Large intestine (tissue), 3 donors: ENCODE measurements around the gene CEP68. TPM values are rescaled to one million over a fixed set of nuclear protein-coding genes. Genes with fewer than 3 reads are reported as not detected.

ENCODE experiments used
- DNase-seq, 2 donors: peaks; one replicate each; pipeline versions ENCODE4 v3.0.0 to v3.0.0-alpha.2; 2013
- H3K27ac ChIP-seq: one replicate; pipeline ENCODE4 v1.5.1; 2013; ENCODE audit warnings: low read length
- H3K27me3 ChIP-seq: 2 replicates; pipeline ENCODE4 v1.6.1; 2013; ENCODE audit warnings: low read length; ENCODE audit not compliant: control insufficient read depth, insufficient read depth
- H3K36me3 ChIP-seq: 2 replicates; pipeline ENCODE4 v1.6.1; 2013; ENCODE audit warnings: low read length; ENCODE audit not compliant: control insufficient read depth, insufficient read depth
- H3K4me1 ChIP-seq: one replicate; pipeline ENCODE4 v1.6.1; 2013; ENCODE audit warnings: low read length; ENCODE audit not compliant: control insufficient read depth, insufficient read depth
- H3K4me3 ChIP-seq: one replicate; pipeline ENCODE4 v1.5.1; 2013; ENCODE audit warnings: low read length
- H3K9me3 ChIP-seq: one replicate; pipeline ENCODE4 v1.6.1; 2013; ENCODE audit warnings: mild to moderate bottlenecking, low read depth, low read length, moderate library complexity; ENCODE audit not compliant: control insufficient read depth
- WGBS: methylation state at CpG from one replicate; pipeline ENCODE4 v1.1.5; 2013; ENCODE audit warnings: low lambda C conversion rate; ENCODE audit not compliant: insufficient coverage; 5-methylcytosine and 5-hydroxymethylcytosine counted together
- polyA plus RNA-seq: library from polyadenylated mRNA; unstranded; fragments of 120-200 nt; gene quantifications from one replicate; pipeline ENCODE4 v1.2.1, GENCODE V29; 2013

CEP68 gene
- polyA plus RNA-seq, 1 donor = 11.9 TPM

DNA sequence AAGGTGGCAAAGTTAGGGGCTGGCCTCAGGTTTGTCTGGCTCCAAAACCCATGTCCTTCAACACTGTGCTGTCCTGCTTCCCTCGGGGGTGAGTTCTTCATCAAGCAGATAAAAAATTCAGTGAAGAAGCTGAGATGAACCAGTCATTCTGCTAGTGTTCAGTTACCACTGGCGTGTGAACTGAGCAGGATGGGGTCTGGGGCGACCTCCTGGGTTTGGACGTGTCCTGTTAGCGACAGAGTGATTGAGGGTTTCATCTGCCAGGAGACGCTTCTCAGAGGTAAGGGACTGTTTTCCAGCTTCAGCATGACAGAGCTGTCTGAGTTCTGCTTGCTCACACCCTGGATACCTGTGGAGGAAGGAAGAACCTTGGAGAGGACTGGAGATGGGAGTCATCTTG, 14.6 kb downstream of the CEP68 start:
- WGBS = no CpG with 5 or more reads among the region's 6 CpGs
- no peaks in the 10 kb centered on the region for H3K27me3 ChIP-seq
- no peak for DNase-seq
- peak overlapping the region; percentile 76 for H3K27ac ChIP-seq
- H3K4me3 ChIP-seq = no peak overlapping the region
- H3K9me3 ChIP-seq = no peaks in the 10 kb centered on the region
- peaks cover 45% of the 10 kb centered on the region for H3K36me3 ChIP-seq
- H3K4me1 ChIP-seq = peaks cover 29% of the 10 kb centered on the region

DNA sequence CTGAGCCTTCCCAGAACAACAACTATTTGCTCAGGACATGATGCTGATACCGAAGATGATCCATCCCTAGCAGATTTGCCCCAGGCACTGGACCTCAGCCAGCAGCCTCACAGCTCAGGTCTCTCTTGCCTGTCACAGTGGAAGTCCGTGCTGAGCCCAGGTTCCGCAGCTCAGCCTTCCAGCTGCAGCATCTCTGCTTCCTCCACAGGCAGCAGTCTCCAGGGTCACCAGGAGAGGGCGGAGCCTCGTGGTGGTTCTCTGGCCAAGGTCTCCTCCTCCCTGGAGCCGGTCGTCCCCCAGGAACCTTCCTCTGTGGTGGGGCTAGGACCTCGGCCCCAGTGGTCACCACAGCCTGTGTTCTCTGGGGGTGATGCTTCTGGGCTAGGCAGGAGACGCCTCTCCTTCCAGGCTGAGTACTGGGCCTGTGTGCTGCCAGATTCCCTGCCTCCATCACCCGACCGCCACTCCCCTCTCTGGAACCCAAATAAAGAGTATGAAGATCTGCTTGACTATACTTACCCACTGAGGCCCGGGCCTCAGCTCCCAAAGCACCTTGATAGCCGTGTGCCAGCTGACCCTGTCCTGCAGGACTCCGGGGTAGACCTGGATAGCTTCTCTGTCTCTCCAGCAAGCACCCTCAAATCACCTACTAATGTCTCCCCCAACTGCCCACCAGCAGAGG, 15.4 kb downstream of the CEP68 start:
- H3K27me3 ChIP-seq = no peaks in the 10 kb centered on the region
- peaks cover 45% of the 10 kb centered on the region for H3K36me3 ChIP-seq
- H3K4me3 ChIP-seq = no peak overlapping the region
- no CpG with 5 or more reads among the region's 14 CpGs for WGBS
- no peak for DNase-seq
- H3K9me3 ChIP-seq = no peaks in the 10 kb centered on the region
- H3K27ac ChIP-seq = no peak overlapping the region
- H3K4me1 ChIP-seq = peaks cover 36% of the 10 kb centered on the region

DNA sequence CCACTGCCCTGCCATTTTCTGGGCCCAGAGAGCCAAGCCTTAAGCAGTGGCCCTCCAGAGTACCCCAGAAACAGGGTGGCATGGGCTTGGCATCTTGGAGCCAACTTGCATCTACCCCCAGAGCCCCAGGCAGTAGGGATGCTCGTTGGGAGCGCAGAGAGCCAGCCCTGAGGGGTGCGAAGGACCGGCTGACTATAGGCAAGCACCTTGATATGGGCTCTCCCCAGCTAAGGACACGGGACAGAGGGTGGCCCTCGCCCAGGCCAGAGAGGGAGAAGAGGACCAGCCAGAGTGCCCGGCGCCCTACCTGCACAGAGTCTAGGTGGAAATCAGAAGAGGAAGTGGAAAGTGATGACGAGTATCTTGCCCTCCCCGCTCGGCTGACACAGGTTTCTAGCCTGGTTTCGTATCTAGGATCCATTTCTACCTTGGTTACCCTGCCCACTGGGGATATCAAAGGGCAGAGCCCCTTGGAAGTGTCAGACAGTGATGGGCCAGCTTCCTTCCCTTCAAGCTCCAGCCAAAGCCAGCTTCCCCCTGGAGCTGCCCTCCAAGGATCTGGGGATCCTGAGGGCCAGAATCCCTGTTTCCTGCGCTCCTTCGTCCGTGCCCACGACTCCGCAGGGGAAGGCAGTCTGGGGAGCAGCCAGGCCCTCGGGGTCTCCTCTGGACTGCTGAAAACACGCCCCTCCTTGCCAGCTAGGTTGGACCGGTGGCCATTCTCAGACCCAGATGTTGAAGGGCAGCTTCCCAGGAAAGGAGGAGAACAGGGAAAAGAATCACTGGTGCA, 16.2 kb downstream of the CEP68 start:
- WGBS = no CpG with 5 or more reads among the region's 20 CpGs
- peaks cover 47% of the 10 kb centered on the region for H3K36me3 ChIP-seq
- DNase-seq = no peak
- peaks cover 36% of the 10 kb centered on the region for H3K4me1 ChIP-seq
- H3K27me3 ChIP-seq = no peaks in the 10 kb centered on the region
- H3K9me3 ChIP-seq = no peaks in the 10 kb centered on the region
- H3K27ac ChIP-seq = no peak overlapping the region
- H3K4me3 ChIP-seq = no peak overlapping the region

- no peak for DNase-seq
- peaks cover 61% of the 10 kb centered on the region for H3K36me3 ChIP-seq
- H3K9me3 ChIP-seq = no peaks in the 10 kb centered on the region
- peaks cover 33% of the 10 kb centered on the region for H3K4me1 ChIP-seq
- H3K4me3 ChIP-seq = no peak overlapping the region
- no peaks in the 10 kb centered on the region for H3K27me3 ChIP-seq
- no peak overlapping the region for H3K27ac ChIP-seq
- 100% methylated on average over 3 of the region's 12 CpGs for whole genome bisulfite sequencing
Observed at GRCh38 chr2:65073879-65074565, 17.8 kb downstream of the CEP68 start.

- no peaks in the 10 kb centered on the region for H3K27me3 ChIP-seq
- H3K4me3 ChIP-seq = no peak overlapping the region
- DNase-seq = no peak
- 62% methylated on average over 4 of the region's 9 CpGs for WGBS
- H3K4me1 ChIP-seq = peaks cover 22% of the 10 kb centered on the region
- H3K36me3 ChIP-seq = peaks cover 70% of the 10 kb centered on the region
- no peaks in the 10 kb centered on the region for H3K9me3 ChIP-seq
- H3K27ac ChIP-seq = peak overlapping the region; percentile 20
Observed at GRCh38 chr2:65075176-65075575, 19.0 kb downstream of the CEP68 start.

DNA sequence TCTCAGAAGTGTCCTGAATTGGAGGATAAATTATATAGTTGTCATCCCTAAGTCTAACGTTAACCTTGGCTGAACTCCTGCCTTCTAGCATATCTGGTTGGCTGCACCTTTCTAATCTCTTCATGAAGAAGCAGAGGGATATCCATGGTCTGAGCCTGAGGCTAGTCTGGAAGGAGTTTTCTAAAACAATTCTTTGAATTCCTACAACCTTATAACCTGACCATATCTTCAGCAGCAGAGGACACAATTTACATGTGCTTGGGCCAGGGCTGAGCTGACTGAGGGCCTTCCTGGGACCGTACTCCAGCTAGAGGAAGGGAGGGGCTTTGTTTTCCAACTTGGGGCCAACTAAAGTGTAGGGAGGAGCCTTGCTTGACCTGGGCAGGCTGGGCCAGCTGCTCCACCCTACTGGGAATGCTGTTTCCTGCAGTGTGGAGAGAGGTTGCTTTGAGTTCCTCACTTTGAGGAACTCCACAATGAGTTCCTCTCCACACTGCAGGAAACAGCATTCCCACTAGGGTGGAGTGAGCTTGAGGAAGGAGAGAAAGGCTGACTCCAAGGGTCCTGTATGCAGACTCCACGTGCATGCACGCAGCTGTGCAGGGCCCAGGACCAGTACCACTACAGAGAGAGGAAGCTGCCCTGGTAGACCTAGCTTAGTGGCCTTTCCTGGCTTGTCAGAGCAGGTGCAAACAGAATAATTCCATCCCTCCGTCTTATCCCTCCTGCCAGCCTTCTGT, 19.6 kb downstream of the CEP68 start:
- no peaks in the 10 kb centered on the region for H3K9me3 ChIP-seq
- H3K27ac ChIP-seq = peak overlapping the region; percentile 27
- H3K36me3 ChIP-seq = peaks cover 73% of the 10 kb centered on the region
- DNase-seq = peak in 1 of 2 donors; percentile 57
- WGBS = no CpG with 5 or more reads among the region's 5 CpGs
- H3K4me3 ChIP-seq = no peak overlapping the region
- H3K27me3 ChIP-seq = no peaks in the 10 kb centered on the region
- peaks cover 17% of the 10 kb centered on the region for H3K4me1 ChIP-seq

GRCh38 chr2:65076345-65076710, 20.1 kb downstream of the CEP68 start:
- WGBS = no CpG with 5 or more reads among the region's 7 CpGs
- Histone ChIP-seq H3K4me1 (peaks cover 12% of the 10 kb centered on the region), H3K27me3 (no peaks in the 10 kb centered on the region), H3K27ac (peak overlapping the region; percentile 27), H3K9me3 (no peaks in the 10 kb centered on the region), H3K36me3 (peaks cover 73% of the 10 kb centered on the region), H3K4me3 (no peak overlapping the region)
- no peak for DNase-seq

DNA sequence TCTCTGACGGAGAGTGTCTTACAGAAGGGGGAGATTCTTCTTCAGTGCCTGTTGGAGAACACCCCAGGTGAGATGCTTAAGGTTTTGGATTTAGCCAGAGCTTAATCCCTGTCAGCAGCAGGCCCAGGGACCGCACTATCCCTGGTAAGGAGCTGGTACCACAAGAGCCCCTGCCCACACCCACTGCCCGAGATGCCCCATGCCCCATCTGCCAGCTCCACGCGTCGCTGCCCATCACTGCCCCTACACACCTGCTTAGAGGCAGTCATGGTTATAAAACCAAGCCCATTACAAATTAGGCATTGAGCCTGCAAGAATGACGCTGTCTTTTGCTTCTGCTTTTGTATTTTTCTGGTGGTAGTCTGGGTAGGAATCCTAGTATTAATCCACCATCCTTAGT, 21.7 kb downstream of the CEP68 start:
- H3K4me1 ChIP-seq = peaks cover 11% of the 10 kb centered on the region
- no CpG with 5 or more reads among the region's 7 CpGs for WGBS
- peaks cover 70% of the 10 kb centered on the region for H3K36me3 ChIP-seq
- no peaks in the 10 kb centered on the region for H3K27me3 ChIP-seq
- DNase-seq = no peak
- H3K4me3 ChIP-seq = no peak overlapping the region
- no peaks in the 10 kb centered on the region for H3K9me3 ChIP-seq
- no peak overlapping the region for H3K27ac ChIP-seq

- Histone ChIP-seq H3K36me3 (peaks cover 70% of the 10 kb centered on the region), H3K4me1 (peaks cover 11% of the 10 kb centered on the region), H3K27ac (no peak overlapping the region), H3K27me3 (no peaks in the 10 kb centered on the region), H3K9me3 (no peaks in the 10 kb centered on the region), H3K4me3 (no peak overlapping the region)
- WGBS = no CpG with 5 or more reads among the region's 6 CpGs
- DNase-seq = no peak
Observed at GRCh38 chr2:65079017-65079416, 22.8 kb downstream of the CEP68 start.

GRCh38 chr2:65081232-65081685, 25.0 kb downstream of the CEP68 start:
- no peaks in the 10 kb centered on the region for H3K27me3 ChIP-seq
- no peak overlapping the region for H3K27ac ChIP-seq
- no peak for DNase-seq
- WGBS = 63% methylated on average over 1 of the region's 4 CpGs
- no peak overlapping the region for H3K4me3 ChIP-seq
- H3K4me1 ChIP-seq = peaks cover 3% of the 10 kb centered on the region
- peaks cover 76% of the 10 kb centered on the region for H3K36me3 ChIP-seq
- H3K9me3 ChIP-seq = no peaks in the 10 kb centered on the region
